ENCODE results near the gene TAF3.

The TAF3 gene

DNA sequence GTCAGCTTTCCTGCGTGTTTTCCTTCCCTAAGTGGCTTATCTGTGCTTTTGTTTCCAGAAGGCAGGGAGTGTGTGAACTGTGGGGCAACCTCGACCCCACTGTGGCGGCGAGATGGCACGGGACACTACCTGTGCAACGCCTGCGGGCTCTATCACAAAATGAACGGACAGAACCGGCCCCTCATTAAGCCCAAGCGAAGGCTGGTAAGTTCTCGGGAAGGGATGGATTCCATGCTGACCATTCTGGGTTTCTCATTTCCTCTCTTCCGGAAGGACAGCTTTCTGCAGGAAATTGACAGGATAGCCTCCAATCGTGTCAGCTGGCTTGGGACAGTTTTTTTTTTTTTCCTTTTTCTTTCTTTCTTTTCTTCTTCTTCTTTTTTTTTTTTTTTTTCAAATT is 245.6 kb downstream of the TAF3 start:
- Histone ChIP-seq H3K9ac (ENCODE audit: low read length) (peak overlapping the region; percentile 10), H2BK5ac (ENCODE audit: low read length) (peak overlapping the region; percentile 57), H3K79me2 (ENCODE audit: control insufficient read depth, insufficient read depth, low read length) (peaks cover 21% of the 10 kb centered on the region), H3K4ac (ENCODE audit: low read depth, low read length) (no peak overlapping the region), H3K4me1 (ENCODE audit: control insufficient read depth, low read depth, low read length) (peaks cover 44% of the 10 kb centered on the region), H3K27ac (ENCODE audit: low read depth, low read length) (peak overlapping the region; percentile 71), H3K4me3 (ENCODE audit: low read length) (no peak overlapping the region), H3K27me3 (ENCODE audit: insufficient read depth, low read length, poor library complexity) (no peaks in the 10 kb centered on the region), H3K79me1 (ENCODE audit: low read length) (peaks cover 8% of the 10 kb centered on the region), H4K8ac (ENCODE audit: low read depth, low read length) (no peak overlapping the region), H4K5ac (ENCODE audit: low read length) (no peak overlapping the region), H3K23ac (ENCODE audit: low read length) (no peak overlapping the region), H2AK5ac (ENCODE audit: low read length) (peak overlapping the region; percentile 44), H3K36me3 (ENCODE audit: control insufficient read depth, insufficient read depth, low read length) (peaks cover 3% of the 10 kb centered on the region), H2BK120ac (ENCODE audit: low read depth, low read length) (no peak overlapping the region), H3K4me2 (ENCODE audit: low read length) (no peak overlapping the region), H2BK15ac (replicated peaks; ENCODE audit: low read depth) (peak overlapping the region; percentile 28), H3K56ac (ENCODE audit: low read length) (peak overlapping the region; percentile 69), H3K18ac (ENCODE audit: low read length) (peak overlapping the region; percentile 64)
- no CpG with 5 or more reads among the region's 13 CpGs for WGBS (ENCODE audit: extremely low coverage, insufficient coverage, low lambda C conversion rate)
- DNase-seq: no peak

DNA sequence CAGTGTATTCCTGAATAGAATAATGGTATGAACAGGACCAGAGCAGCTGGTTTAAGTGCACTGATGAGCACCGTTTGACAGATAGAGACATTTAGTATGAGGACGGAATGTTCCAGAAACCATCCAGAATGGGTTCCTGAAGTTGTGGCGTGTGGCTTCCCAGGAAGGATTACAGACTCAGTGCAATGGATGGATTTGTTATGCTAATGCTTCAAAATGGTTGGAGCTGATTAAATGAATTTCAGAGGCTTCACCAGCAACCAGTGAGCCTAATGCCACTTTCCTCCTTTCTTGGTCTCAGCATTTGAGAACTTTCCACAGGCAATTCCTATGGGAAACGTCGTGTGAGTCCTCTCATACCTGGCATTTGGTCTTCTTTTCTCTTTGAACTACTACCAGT is 246.1 kb downstream of the TAF3 start:
- H3K4ac ChIP-seq (ENCODE audit: low read depth, low read length): no peak overlapping the region
- H3K23ac ChIP-seq (ENCODE audit: low read length): no peak overlapping the region
- peaks cover 2% of the 10 kb centered on the region for H3K36me3 ChIP-seq (ENCODE audit: control insufficient read depth, insufficient read depth, low read length)
- no peak overlapping the region for H3K4me2 ChIP-seq (ENCODE audit: low read length)
- H3K4me1 ChIP-seq (ENCODE audit: control insufficient read depth, low read depth, low read length): peaks cover 39% of the 10 kb centered on the region
- H2BK120ac ChIP-seq (ENCODE audit: low read depth, low read length): no peak overlapping the region
- peaks cover 18% of the 10 kb centered on the region for H3K79me2 ChIP-seq (ENCODE audit: control insufficient read depth, insufficient read depth, low read length)
- no peak overlapping the region for H3K18ac ChIP-seq (ENCODE audit: low read length)
- no peaks in the 10 kb centered on the region for H3K27me3 ChIP-seq (ENCODE audit: insufficient read depth, low read length, poor library complexity)
- no CpG with 5 or more reads among the region's 5 CpGs for WGBS (ENCODE audit: extremely low coverage, insufficient coverage, low lambda C conversion rate)
- H2BK15ac ChIP-seq (replicated peaks; ENCODE audit: low read depth): no peak overlapping the region
- no peak overlapping the region for H3K56ac ChIP-seq (ENCODE audit: low read length)
- no peak overlapping the region for H3K27ac ChIP-seq (ENCODE audit: low read depth, low read length)
- no peak overlapping the region for H3K9ac ChIP-seq (ENCODE audit: low read length)
- peaks cover 8% of the 10 kb centered on the region for H3K79me1 ChIP-seq (ENCODE audit: low read length)
- H2AK5ac ChIP-seq (ENCODE audit: low read length): peak overlapping the region; percentile 20
- H4K8ac ChIP-seq (ENCODE audit: low read depth, low read length): no peak overlapping the region
- no peak overlapping the region for H4K5ac ChIP-seq (ENCODE audit: low read length)
- no peak for DNase-seq
- H2BK5ac ChIP-seq (ENCODE audit: low read length): peak overlapping the region; percentile 13
- H3K4me3 ChIP-seq (ENCODE audit: low read length): no peak overlapping the region

DNA sequence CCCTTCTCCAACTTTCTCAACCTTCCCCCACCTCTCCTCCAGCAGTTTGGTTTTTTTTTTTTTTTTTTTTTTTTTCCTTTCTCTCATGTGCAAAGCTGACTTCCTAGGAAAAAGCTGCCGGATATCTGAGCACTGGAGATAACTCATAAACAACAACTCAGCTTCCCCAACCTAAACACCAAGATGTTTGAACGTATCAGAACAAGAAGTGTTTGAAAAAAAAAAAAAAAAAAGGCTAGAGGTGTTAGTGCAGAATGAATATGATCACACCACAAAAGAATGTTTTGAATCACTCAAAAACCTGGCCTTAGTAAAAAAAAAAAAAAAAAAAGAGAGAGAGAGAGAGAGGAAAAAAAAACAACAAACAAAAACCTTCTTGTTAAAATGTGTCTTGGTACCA is 247.3 kb downstream of the TAF3 start:
- no peaks in the 10 kb centered on the region for H3K27me3 ChIP-seq (ENCODE audit: insufficient read depth, low read length, poor library complexity)
- no peak overlapping the region for H3K4ac ChIP-seq (ENCODE audit: low read depth, low read length)
- no peak overlapping the region for H2AK5ac ChIP-seq (ENCODE audit: low read length)
- H3K4me1 ChIP-seq (ENCODE audit: control insufficient read depth, low read depth, low read length): peaks cover 32% of the 10 kb centered on the region
- H3K9ac ChIP-seq (ENCODE audit: low read length): no peak overlapping the region
- H3K4me2 ChIP-seq (ENCODE audit: low read length): no peak overlapping the region
- peaks cover 11% of the 10 kb centered on the region for H3K79me2 ChIP-seq (ENCODE audit: control insufficient read depth, insufficient read depth, low read length)
- H3K4me3 ChIP-seq (ENCODE audit: low read length): no peak overlapping the region
- H4K5ac ChIP-seq (ENCODE audit: low read length): no peak overlapping the region
- peaks cover 2% of the 10 kb centered on the region for H3K79me1 ChIP-seq (ENCODE audit: low read length)
- H3K56ac ChIP-seq (ENCODE audit: low read length): no peak overlapping the region
- no peak overlapping the region for H3K23ac ChIP-seq (ENCODE audit: low read length)
- no peak for DNase-seq
- H2BK120ac ChIP-seq (ENCODE audit: low read depth, low read length): no peak overlapping the region
- H4K8ac ChIP-seq (ENCODE audit: low read depth, low read length): no peak overlapping the region
- H3K18ac ChIP-seq (ENCODE audit: low read length): no peak overlapping the region
- H2BK5ac ChIP-seq (ENCODE audit: low read length): no peak overlapping the region
- no peak overlapping the region for H3K27ac ChIP-seq (ENCODE audit: low read depth, low read length)
- H2BK15ac ChIP-seq (replicated peaks; ENCODE audit: low read depth): no peak overlapping the region
- peaks cover 6% of the 10 kb centered on the region for H3K36me3 ChIP-seq (ENCODE audit: control insufficient read depth, insufficient read depth, low read length)
- whole genome bisulfite sequencing (ENCODE audit: extremely low coverage, insufficient coverage, low lambda C conversion rate): no CpG with 5 or more reads among the region's 2 CpGs

DNA sequence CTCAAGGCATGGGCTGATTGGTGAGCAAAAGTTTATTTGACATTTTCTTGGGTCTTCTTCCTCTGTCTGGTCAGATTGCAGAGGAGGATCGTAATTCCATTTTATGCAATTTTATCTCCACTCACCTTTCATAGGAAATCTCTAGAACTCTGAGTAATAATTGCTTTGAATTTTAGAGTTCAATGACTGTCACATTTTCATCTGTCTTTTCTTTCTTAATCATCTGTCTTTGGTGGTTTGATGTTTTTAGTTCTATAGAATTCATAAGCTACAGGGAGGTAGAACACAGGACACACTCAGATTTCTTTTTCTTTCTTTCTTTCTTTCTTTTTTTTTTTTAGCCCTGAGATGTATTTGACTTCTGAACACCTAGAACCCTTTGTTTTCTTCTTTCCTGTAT is 247.8 kb downstream of the TAF3 start:
- Histone ChIP-seq H2BK15ac (replicated peaks; ENCODE audit: low read depth) (no peak overlapping the region), H3K27ac (ENCODE audit: low read depth, low read length) (no peak overlapping the region), H3K18ac (ENCODE audit: low read length) (no peak overlapping the region), H3K4me2 (ENCODE audit: low read length) (no peak overlapping the region), H3K79me1 (ENCODE audit: low read length) (peaks cover 2% of the 10 kb centered on the region), H2BK120ac (ENCODE audit: low read depth, low read length) (no peak overlapping the region), H3K4me1 (ENCODE audit: control insufficient read depth, low read depth, low read length) (peaks cover 29% of the 10 kb centered on the region), H4K8ac (ENCODE audit: low read depth, low read length) (no peak overlapping the region), H2BK5ac (ENCODE audit: low read length) (no peak overlapping the region), H3K36me3 (ENCODE audit: control insufficient read depth, insufficient read depth, low read length) (peaks cover 6% of the 10 kb centered on the region), H3K4ac (ENCODE audit: low read depth, low read length) (no peak overlapping the region), H3K27me3 (ENCODE audit: insufficient read depth, low read length, poor library complexity) (no peaks in the 10 kb centered on the region), H4K5ac (ENCODE audit: low read length) (no peak overlapping the region), H3K23ac (ENCODE audit: low read length) (no peak overlapping the region), H3K56ac (ENCODE audit: low read length) (no peak overlapping the region), H3K79me2 (ENCODE audit: control insufficient read depth, insufficient read depth, low read length) (peaks cover 9% of the 10 kb centered on the region), H2AK5ac (ENCODE audit: low read length) (no peak overlapping the region), H3K4me3 (ENCODE audit: low read length) (no peak overlapping the region), H3K9ac (ENCODE audit: low read length) (no peak overlapping the region)
- WGBS (ENCODE audit: extremely low coverage, insufficient coverage, low lambda C conversion rate): no CpG with 5 or more reads among the region's 1 CpG
- no peak for DNase-seq
